ENCODE data around the gene PCBP3.
"Not testable (repeated sequence)": the region's sequence is repeated elsewhere in the genome, so short reads cannot be mapped to it uniquely, and the experiment has no call there.

Gene PCBP3

GRCh38 chr21:45792682-45793383 is 149.3 kb downstream of the PCBP3 start:
- DNase-seq = no peak

- DNase-seq = no peak
Observed at GRCh38 chr21:45794027-45794426, 150.5 kb downstream of the PCBP3 start.

GRCh38 chr21:45796003-45796402 is 152.5 kb downstream of the PCBP3 start:
- no peak for DNase-seq

GRCh38 chr21:45797338-45797737 is 153.8 kb downstream of the PCBP3 start:
- no peak for DNase-seq

GRCh38 chr21:45799765-45800338 is 156.3 kb downstream of the PCBP3 start:
- no peak for DNase-seq

GRCh38 chr21:45800339-45801080 is 157.0 kb downstream of the PCBP3 start:
- DNase-seq = no peak

GRCh38 chr21:45801129-45801964 is 157.8 kb downstream of the PCBP3 start:
- DNase-seq = peak; percentile 24

- no peak for DNase-seq
Observed at GRCh38 chr21:45801989-45802388, 158.5 kb downstream of the PCBP3 start.

GRCh38 chr21:45802425-45802824 is 158.9 kb downstream of the PCBP3 start:
- no peak for DNase-seq

- no peak for DNase-seq
Observed at GRCh38 chr21:45802956-45803617, 159.6 kb downstream of the PCBP3 start.

GRCh38 chr21:45803618-45804340 is 160.3 kb downstream of the PCBP3 start:
- DNase-seq = no peak

GRCh38 chr21:45804809-45805313 is 161.3 kb downstream of the PCBP3 start:
- no peak for DNase-seq

- no peak for DNase-seq
Observed at GRCh38 chr21:45805321-45805720, 161.8 kb downstream of the PCBP3 start.

GRCh38 chr21:45806042-45806441 is 162.5 kb downstream of the PCBP3 start:
- no peak for DNase-seq

- DNase-seq = not testable (repeated sequence)
Observed at GRCh38 chr21:45808663-45809062, 165.1 kb downstream of the PCBP3 start.

GRCh38 chr21:45809421-45809820 is 165.9 kb downstream of the PCBP3 start:
- DNase-seq = peak; percentile 45

- DNase-seq = peak; percentile 83
Observed at GRCh38 chr21:45811136-45811535, 167.6 kb downstream of the PCBP3 start.

GRCh38 chr21:45814210-45814940 is 170.8 kb downstream of the PCBP3 start:
- DNase-seq = not testable (repeated sequence)

GRCh38 chr21:45815781-45816180 is 172.3 kb downstream of the PCBP3 start:
- DNase-seq = not testable (repeated sequence)

GRCh38 chr21:45816794-45817193 is 173.3 kb downstream of the PCBP3 start:
- no peak for DNase-seq

- no peak for DNase-seq
Observed at GRCh38 chr21:45817345-45817744, 173.8 kb downstream of the PCBP3 start.

All from NCI-H82 (cell line).